ENCODE measurements around the gene COG4.

The COG4 gene

GRCh38 chr16:70529051-70529777 lies 5.9 kb upstream of the COG4 start:
- TF ChIP-seq, protein P1, sequence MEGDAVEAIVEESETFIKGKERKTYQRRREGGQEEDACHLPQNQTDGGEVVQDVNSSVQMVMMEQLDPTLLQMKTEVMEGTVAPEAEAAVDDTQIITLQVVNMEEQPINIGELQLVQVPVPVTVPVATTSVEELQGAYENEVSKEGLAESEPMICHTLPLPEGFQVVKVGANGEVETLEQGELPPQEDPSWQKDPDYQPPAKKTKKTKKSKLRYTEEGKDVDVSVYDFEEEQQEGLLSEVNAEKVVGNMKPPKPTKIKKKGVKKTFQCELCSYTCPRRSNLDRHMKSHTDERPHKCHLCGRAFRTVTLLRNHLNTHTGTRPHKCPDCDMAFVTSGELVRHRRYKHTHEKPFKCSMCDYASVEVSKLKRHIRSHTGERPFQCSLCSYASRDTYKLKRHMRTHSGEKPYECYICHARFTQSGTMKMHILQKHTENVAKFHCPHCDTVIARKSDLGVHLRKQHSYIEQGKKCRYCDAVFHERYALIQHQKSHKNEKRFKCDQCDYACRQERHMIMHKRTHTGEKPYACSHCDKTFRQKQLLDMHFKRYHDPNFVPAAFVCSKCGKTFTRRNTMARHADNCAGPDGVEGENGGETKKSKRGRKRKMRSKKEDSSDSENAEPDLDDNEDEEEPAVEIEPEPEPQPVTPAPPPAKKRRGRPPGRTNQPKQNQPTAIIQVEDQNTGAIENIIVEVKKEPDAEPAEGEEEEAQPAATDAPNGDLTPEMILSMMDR (IDR thresholded peaks at IDR 0.05; ENCODE audit: low read length, missing control alignments): peak; percentile 59
- DNase-seq (ENCODE audit: low read depth): peak; percentile 73
- no peak overlapping the region for H3K4me3 ChIP-seq (replicated peaks; ENCODE audit: low read depth, low read length)

DNA sequence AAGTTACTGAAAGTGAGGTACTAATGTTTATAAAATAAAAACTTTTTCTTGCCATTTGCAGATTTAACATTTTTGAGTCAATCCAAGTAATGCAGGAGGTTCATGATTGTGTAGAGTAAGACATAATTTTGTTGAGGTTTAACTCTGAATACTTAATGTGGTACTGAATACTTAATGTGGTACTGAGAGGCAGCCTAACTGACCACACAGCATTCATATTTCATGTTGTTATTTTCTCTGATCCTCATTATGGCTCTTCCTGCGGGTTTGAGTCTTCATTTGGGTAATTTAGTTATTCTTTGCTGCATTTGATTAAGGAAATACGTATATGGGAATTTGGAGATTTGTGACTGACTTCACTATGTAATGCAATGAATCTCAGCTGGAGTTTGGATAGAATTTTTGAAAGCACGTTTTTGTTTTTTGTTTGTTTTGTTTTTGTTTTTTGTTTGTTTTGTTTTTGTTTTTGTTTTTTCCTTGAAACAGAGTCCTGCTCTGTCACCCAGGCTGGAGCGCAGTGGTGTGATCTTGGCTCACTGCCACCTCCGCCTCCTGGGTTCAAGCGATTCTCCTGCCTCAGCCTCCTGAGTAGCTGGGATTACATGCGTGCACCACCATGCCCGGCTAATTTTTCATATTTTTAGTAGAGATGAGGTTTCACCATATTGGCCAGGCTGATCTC lies 4.1 kb upstream of the COG4 start:
- H3K4me3 ChIP-seq (replicated peaks; ENCODE audit: low read depth, low read length): no peak overlapping the region
- TF ChIP-seq, protein P1 (IDR thresholded peaks at IDR 0.05; ENCODE audit: low read length, missing control alignments): no peak
- DNase-seq (ENCODE audit: low read depth): no peak

DNA sequence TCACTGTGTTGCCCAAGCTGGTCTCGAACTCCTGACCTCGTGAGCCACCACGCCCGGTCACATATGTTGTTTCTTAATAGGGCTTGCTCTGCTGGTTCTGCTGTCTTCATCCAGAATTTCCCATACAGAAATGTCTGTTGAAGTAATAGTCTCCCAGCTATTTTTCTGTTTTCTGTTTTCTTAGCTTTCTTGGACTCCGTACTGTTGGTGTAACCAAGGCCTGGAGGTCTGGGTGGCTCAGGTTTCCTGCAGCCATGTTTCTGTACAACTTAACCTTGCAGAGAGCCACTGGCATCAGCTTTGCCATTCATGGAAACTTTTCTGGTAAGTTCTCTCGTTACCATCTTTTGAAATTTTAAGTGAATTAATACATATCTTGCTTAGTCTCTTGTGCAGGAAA lies 3.0 kb upstream of the COG4 start:
- TF ChIP-seq, protein P1 (IDR thresholded peaks at IDR 0.05; ENCODE audit: low read length, missing control alignments): no peak
- no peak overlapping the region for H3K4me3 ChIP-seq (replicated peaks; ENCODE audit: low read depth, low read length)
- no peak for DNase-seq (ENCODE audit: low read depth)

- peak; percentile 30 for DNase-seq (ENCODE audit: low read depth)
These were observed 1.1 kb upstream of the COG4 start for GRCh38 chr16:70524399-70524825.

GRCh38 chr16:70523743-70524398 lies 517 bp upstream of the COG4 start, which contains the start of gene SF3B3:
SF3B3 (plus strand) TSS chr16:70523816; CDS start chr16:70526657, 2,841 bp downstream.
- peak within 1 kb of the TSS; percentile 83 for H3K4me3 ChIP-seq (replicated peaks; ENCODE audit: low read depth, low read length)
- DNase-seq (ENCODE audit: low read depth): peak; percentile 36
- TF ChIP-seq, protein P1 (IDR thresholded peaks at IDR 0.05; ENCODE audit: low read length, missing control alignments): no peak

More at GRCh38 chr16:70524399-70524825, 1.1 kb upstream of the COG4 start:
- H3K4me3 ChIP-seq (replicated peaks; ENCODE audit: low read depth, low read length): peak overlapping the region; percentile 83

DNA sequence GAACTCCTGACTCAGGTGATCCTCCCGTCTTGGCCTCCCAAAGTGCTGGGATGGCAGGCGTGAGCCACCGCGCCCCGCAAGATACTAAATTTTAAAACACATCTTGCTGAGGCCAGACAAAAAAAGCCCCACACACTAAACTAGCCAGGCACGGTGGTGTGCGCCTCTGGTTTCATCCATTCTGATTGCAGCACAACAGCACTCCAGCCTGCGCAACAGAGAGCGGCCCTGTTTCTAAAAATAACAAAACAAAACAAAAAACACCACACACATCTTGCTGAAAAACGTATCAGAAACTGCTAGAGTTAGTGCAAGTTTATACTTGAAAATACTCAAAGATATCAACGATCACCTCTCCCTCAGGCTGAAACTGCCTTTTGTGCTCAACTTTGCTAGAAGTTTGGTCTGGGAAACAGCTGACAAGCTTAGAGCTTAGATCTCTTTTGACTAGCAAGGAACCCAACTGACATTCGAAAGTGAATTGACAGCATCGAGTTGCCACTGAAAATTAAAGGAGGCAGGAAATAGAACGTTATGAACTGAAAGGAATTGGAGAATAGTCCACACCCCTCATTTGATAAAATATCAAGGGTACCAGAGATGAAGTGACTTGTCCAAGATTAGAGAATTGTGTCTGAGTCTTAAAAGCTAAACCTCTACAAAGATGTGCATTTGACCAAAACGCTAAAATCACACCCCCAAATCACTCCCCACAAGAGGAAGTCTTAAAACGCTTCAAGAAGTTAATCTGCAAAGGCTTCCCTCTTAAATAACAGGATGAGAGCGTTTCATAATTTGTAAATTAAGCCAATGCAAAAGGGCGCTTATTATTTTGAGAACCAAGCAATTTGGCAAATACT lies 908 bp downstream of the COG4 start:
- TF ChIP-seq, protein P1 (IDR thresholded peaks at IDR 0.05; ENCODE audit: low read length, missing control alignments): no peak
- peak overlapping the region; percentile 83 for H3K4me3 ChIP-seq (replicated peaks; ENCODE audit: low read depth, low read length)
- DNase-seq (ENCODE audit: low read depth): no peak
